HG02870 (cell line): ENCODE data around the gene PLAAT5.

Experiments
- ATAC-seq: cut with Tn5 transposase; IDR thresholded peaks from one replicate; pipeline ENCODE4 v1.9.1; 2021; ENCODE audit warnings: mild to moderate bottlenecking, moderate library complexity; ENCODE audit not compliant: unreplicated experiment

Gene PLAAT5

DNA sequence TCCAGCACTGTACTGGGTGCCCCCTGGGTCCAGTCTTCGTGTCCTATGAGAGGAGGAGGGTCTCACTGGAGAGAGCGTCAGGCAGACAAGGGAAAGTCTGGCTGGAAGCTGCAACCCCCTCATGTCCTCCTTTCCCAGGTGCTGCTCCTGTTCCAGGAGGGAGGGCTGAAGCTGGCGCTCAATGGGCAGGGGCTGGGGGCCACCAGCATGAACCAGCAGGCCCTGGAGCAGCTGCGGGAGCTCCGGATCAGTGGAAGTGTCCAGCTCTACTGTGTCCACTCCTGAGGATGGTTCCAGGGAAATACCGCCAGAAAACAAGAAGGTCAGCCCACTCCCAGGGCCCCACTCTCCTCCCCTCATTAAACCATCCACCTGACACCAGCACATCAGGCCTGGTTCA lies 25.1 kb upstream of the PLAAT5 start:
- ATAC-seq = no peak

- ATAC-seq = no peak
These were observed 21.8 kb upstream of the PLAAT5 start for GRCh38 chr11:63512816-63513215.

- ATAC-seq = no peak
These were observed 20.2 kb upstream of the PLAAT5 start for GRCh38 chr11:63511048-63511748.

DNA sequence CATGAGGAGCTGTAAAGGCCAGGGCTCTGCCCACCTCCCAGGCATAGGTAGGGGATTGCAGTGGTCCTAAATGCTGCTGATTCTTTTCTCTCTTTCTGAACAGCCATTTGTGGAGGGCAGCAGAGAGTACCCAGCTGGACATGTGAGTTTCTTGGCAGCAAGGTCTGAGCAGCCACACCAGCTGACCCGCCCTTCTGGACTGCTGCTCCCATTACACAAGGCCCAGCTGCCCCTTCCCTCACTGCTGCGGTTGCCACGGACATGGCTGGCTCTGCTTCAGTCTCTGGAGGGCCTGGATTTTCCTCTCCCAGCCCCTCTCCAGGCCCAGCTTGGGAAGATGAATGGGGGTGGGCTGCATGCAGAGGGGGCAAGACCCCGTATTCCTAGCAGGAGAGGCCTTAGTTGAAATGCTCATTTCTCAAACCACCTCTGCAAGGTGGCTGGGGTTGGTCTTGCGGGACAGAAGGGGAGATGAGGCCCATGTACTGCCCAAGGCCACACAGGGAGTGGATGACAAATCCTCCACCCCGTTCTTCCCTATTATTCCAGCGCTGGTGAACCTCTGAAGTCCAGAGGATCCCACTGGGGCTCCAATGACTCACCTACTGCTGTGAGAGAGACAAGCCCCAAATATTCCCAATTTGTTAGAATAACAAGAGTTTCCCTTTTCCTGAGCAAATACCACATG lies 19.5 kb upstream of the PLAAT5 start:
- no peak for ATAC-seq

- ATAC-seq = no peak
These were observed 17.8 kb upstream of the PLAAT5 start for GRCh38 chr11:63508745-63509144.

- no peak for ATAC-seq
These were observed 17.0 kb upstream of the PLAAT5 start for GRCh38 chr11:63508009-63508408.

GRCh38 chr11:63507511-63507910 lies 16.5 kb upstream of the PLAAT5 start:
- ATAC-seq = no peak

DNA sequence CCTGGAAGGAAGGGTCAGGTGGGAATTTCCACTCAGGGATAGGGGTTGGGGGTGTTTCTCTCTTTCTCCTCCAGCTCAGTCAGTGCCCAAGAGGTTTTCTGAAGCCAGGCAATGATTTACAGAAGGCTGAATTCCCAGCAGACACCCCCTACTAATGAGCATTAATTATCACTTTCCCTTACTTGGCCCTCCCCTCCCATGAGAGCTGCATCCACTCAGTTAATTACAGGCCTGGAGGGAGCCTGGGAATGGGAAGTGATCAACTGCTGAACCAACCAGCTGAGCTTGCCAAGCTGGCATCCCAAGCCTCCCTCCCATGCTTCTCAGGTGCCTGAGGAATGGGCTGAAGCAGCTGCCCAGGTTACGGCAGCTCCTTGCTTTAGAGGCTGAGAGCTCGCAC lies 15.9 kb upstream of the PLAAT5 start:
- ATAC-seq = no peak

DNA sequence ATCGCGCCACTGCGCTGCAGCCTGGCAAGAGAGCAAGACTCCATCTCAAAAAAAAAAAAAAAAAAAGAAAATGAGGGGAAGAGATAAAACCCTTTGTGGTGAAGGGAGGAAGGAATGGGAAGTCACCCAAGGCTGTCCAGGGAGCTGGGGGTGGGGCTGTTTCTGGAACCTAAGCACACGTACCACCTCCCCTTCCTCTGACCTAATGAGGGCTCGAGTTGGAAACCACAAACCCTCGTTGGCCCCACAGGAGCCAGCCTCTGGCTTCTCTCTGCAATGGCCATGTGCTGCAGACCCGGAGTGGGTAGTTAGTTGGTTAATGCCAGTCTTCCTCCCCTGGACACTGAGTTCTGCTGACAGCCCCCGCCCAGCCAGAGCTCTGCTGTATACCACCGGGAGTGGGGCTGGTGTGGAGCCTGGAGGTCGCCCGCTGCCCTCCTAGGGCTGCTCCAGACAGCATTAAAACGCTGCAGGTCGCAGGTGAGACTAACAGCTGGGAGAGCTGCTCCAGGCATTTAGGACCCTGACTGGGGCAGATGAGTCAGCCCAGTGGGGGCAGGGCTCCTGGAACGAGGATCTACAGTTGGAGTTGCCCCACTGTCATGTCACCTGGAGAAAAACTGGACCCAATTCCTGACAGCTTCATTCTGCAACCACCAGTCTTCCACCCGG lies 15.0 kb upstream of the PLAAT5 start, which contains the start of gene LGALS12:
LGALS12 (plus strand) TSS at position 228 of the 672 bp plus-strand sequence; CDS start at position 603, 375 bp downstream.
- ATAC-seq = no peak

GRCh38 chr11:63504933-63505586 lies 14.1 kb upstream of the PLAAT5 start:
- no peak for ATAC-seq

- ATAC-seq = no peak
These were observed 13.1 kb upstream of the PLAAT5 start for GRCh38 chr11:63504054-63504453.

DNA sequence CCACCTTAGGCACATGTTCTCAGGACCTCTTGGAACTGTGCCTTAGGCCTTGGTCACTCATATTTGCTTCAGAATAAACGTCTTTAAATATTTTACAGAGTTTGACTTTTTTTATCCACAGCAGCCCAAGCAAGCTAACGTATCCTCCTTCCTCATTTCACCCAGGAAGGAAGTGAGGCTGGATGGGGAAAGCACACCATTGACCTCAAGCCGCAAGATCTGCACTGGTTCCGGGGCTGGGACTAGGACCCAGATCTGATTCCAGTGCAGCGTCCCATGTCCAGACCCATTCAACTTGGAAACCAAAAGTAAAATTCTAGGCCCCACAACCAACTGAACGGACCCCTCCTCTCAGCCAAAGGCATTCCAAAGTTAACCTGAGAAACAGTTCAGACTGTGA lies 12.5 kb upstream of the PLAAT5 start:
- no peak for ATAC-seq

DNA sequence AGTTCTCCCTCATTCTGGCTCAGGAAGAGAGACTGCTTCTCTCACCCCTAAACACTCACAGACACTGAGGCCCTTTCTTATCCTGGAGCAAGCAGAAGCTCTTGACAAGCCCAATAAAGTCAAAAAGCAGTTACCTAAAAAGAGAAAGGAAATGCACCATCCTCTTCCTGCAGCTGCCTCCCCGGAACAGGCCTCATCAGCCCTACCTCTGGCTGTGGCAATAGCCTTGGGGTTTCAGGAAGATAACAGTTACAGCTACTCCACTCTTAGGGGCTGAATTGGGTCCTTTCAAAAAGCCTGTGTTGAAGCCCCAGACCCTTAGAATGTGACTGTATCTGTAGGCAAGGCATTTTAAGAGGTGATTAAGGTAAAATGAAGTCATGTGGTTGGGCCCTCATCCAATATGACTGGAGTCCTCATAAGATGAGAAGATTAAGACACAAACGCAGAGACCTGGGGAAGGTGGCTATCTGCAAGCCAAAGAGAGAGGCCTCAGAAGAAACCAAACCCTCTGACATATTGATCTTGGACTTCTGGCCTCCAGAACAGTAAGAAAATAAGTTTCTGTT lies 11.4 kb upstream of the PLAAT5 start:
- no peak for ATAC-seq

GRCh38 chr11:63501236-63501635 lies 10.3 kb upstream of the PLAAT5 start:
- no peak for ATAC-seq

DNA sequence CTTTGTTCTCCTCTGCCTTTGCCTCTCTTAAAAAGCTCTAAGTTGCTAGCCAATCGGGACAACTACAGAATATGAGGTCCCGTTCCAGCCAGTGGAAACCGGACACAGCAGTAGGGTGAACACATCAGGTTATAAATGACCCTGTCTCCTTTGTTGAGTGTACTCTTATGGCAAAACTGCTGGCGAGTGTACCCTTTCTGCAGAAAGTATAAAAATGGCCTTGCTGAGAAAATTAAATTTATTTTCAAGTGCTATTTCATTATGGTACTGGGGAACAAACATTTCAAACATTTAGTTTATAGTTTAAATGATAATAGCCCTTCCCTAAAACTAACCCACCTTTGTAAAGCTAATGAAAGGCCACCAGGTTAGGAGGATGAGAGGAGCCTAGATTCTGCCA lies 8.9 kb upstream of the PLAAT5 start:
- no peak for ATAC-seq

- ATAC-seq = no peak
These were observed 4.0 kb upstream of the PLAAT5 start for GRCh38 chr11:63494975-63495374.

DNA sequence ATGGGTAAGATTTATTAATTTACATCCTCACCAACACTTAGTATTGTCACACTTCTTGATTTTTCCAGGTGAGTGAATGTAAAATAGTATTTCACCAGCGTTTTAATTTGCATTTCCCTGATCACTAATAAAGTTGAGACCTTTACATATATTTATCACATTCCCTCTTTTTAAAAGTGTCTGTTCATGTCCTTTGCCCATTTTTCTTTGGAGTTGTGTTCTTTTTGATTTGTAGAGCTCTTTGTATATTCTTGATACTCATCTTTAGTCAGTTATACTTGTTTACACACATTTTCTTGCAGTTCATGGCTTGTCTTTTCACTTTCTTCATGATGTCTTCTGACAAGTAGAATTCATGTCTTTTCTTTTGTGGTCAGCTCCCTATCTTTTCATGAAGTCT lies 2.2 kb upstream of the PLAAT5 start:
- ATAC-seq = no peak

DNA sequence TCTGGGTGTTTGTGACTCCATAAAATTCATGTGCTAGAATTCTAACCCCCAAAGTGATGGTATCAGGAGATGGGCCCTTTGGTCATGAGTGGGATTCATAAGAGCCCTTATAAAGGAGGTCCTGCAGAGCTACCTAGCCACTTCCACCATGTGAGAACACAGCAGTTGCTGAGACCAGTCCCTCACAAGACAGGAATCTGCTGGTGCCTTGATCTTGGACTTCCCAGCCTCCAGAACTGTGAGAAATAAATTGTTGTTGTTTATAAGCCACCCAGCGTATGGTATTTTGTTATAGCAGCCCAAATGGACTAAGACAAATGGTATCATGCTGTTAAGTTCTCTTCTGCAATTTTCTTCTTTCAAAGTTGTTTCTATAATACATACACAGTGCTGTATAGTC lies 1.5 kb upstream of the PLAAT5 start:
- no peak for ATAC-seq

DNA sequence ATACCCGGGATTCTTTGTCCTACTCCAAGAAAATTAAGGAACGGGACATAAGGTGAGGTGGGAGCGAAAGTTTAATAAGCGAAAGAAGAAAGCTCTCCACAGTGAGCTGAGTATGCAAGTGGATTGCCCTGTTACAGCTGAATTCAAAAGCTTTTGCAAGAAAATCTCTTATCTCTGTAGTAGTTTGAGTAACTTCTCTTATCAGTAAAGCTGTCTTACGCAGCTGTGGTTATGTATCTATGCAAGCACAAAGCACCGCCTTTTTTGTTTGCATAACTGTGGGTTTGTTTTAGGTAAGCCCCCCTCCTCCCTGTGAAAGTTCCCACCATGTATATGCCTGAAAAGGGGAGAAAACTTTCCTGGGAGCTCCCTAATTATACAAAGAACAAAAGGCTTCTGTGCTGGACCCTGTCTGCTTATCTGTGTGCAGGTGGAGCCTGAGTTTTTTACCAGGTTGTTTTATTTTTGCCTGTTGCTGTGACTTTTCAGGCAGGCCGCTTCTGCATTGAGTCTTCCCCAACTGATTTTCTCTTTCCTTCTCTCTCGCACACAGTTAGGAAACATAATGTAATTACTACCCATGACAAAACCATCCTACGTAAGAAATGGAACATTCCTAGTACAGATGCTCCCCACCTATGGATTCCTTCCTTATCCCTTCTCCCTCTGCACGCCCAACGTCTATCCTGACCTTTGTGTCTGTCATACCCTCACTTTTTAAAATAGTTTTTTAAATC lies 837 bp upstream of the PLAAT5 start:
- no peak for ATAC-seq

- ATAC-seq = no peak
These were observed 247 bp upstream of the PLAAT5 start for GRCh38 chr11:63491240-63491587.

- no peak for ATAC-seq
These were observed 1.1 kb downstream of the PLAAT5 start for GRCh38 chr11:63489879-63490278.
